ENCODE data around the gene CIRBP. TPM values are rescaled to one million over a fixed set of nuclear protein-coding genes. Genes with fewer than 3 reads are reported as not detected.

CIRBP gene
- total and polyA plus RNA-seq, 2 of the 13 experiments (the other 11 are each of a cell fraction or from before 2014, with no cell fraction given): 133 to 140 TPM

DNA sequence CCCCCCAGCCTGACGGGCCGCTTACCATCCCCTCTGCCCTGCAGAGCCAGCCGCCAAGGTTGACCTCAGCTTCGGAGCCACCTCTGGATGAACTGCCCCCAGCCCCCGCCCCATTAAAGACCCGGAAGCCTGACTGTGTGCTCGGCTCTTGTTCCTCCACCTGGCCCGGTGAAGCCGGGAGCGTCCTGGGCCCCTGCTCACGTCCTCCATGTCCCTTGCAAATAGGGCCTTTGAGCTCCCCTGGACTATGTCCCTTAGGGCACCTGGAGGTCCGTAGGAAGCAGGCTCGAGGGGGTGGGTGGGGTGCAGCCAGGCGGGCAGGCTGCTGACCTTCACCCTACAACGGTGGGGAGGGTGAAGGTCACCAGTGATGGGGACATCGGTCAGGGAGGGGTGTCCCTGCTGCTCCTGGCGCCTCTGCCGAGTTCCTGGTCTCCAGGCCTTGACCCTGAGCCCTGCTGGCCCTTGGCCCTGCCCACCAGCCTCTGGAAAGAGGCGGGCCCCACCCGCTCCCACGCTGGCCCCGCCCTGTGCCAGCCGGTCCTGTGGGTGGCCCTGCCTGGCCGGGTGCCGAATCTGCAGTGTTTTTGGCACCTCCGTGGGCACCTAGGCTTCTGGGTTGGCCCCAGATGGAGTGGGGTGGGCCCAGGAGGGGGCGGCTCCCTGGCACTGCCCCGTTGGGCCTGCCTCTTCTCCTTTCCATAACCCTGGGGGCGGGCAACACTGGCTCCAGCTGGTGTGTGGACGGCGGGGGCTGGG is 24.3 kb upstream of the CIRBP start (continued):
- TF ChIP-seq ZNF143 (CRISPR knock-in tag; IDR thresholded peaks at IDR 0.05) (no peak; the same call in 1 of the 2 replicates), RFX1 (IDR thresholded peaks at IDR 0.05) (no peak), IKZF1 (IDR thresholded peaks at IDR 0.05) (no peak), TOPORS (CRISPR knock-in tag; IDR thresholded peaks at IDR 0.05) (no peak), ZNF83 (CRISPR knock-in tag; IDR thresholded peaks at IDR 0.05; ENCODE audit: borderline replicate concordance) (no peak; the same call in 1 of the 2 replicates), ZNF878 (CRISPR knock-in tag; IDR thresholded peaks at IDR 0.05) (no peak), ZNF432 (CRISPR knock-in tag; IDR thresholded peaks at IDR 0.05; ENCODE audit: borderline replicate concordance) (no peak), ZNF256 (CRISPR knock-in tag; conservative IDR thresholded peaks at IDR 0.05) (no peak), MXI1 (IDR thresholded peaks at IDR 0.05; ENCODE audit: borderline replicate concordance, low read depth, low read length) (no peak; the same call in 2 of the 3 replicates), MBNL3 (CRISPR knock-in tag; conservative IDR thresholded peaks at IDR 0.05) (no peak), ZFYVE20 (CRISPR knock-in tag; IDR thresholded peaks at IDR 0.05; ENCODE audit: borderline replicate concordance, low read depth) (no peak), KMT2A (CRISPR knock-in tag; IDR thresholded peaks at IDR 0.05) (no peak), ELF4 (CRISPR knock-in tag; IDR thresholded peaks at IDR 0.05; ENCODE audit: borderline replicate concordance) (peak; percentile 83; the same call in 1 of the 2 replicates), ZNF44 (CRISPR knock-in tag; IDR thresholded peaks at IDR 0.05) (no peak), HCFC1 (IDR thresholded peaks at IDR 0.05; ENCODE audit: low read depth, low read length) (no peak; the same call in 1 of the 2 replicates), GZF1 (CRISPR knock-in tag; IDR thresholded peaks at IDR 0.05) (0 out of 2 replicates have a peak, but pooled peaks have one; percentile 42), IKZF4 (CRISPR knock-in tag; IDR thresholded peaks at IDR 0.05; ENCODE audit: borderline replicate concordance, low read depth, not compliant biosample characterization) (no peak)
- TF ChIP-seq, protein P1, sequence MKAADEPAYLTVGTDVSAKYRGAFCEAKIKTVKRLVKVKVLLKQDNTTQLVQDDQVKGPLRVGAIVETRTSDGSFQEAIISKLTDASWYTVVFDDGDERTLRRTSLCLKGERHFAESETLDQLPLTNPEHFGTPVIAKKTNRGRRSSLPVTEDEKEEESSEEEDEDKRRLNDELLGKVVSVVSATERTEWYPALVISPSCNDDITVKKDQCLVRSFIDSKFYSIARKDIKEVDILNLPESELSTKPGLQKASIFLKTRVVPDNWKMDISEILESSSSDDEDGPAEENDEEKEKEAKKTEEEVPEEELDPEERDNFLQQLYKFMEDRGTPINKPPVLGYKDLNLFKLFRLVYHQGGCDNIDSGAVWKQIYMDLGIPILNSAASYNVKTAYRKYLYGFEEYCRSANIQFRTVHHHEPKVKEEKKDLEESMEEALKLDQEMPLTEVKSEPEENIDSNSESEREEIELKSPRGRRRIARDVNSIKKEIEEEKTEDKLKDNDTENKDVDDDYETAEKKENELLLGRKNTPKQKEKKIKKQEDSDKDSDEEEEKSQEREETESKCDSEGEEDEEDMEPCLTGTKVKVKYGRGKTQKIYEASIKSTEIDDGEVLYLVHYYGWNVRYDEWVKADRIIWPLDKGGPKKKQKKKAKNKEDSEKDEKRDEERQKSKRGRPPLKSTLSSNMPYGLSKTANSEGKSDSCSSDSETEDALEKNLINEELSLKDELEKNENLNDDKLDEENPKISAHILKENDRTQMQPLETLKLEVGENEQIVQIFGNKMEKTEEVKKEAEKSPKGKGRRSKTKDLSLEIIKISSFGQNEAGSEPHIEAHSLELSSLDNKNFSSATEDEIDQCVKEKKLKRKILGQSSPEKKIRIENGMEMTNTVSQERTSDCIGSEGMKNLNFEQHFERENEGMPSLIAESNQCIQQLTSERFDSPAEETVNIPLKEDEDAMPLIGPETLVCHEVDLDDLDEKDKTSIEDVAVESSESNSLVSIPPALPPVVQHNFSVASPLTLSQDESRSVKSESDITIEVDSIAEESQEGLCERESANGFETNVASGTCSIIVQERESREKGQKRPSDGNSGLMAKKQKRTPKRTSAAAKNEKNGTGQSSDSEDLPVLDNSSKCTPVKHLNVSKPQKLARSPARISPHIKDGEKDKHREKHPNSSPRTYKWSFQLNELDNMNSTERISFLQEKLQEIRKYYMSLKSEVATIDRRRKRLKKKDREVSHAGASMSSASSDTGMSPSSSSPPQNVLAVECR (CRISPR knock-in tag; IDR thresholded peaks at IDR 0.05; ENCODE audit: borderline replicate concordance): peak; percentile 90
- TF ChIP-seq, protein P2, sequence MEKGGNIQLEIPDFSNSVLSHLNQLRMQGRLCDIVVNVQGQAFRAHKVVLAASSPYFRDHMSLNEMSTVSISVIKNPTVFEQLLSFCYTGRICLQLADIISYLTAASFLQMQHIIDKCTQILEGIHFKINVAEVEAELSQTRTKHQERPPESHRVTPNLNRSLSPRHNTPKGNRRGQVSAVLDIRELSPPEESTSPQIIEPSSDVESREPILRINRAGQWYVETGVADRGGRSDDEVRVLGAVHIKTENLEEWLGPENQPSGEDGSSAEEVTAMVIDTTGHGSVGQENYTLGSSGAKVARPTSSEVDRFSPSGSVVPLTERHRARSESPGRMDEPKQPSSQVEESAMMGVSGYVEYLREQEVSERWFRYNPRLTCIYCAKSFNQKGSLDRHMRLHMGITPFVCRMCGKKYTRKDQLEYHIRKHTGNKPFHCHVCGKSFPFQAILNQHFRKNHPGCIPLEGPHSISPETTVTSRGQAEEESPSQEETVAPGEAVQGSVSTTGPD (CRISPR knock-in tag; IDR thresholded peaks at IDR 0.05): peak; percentile 25; the same call in 1 of the 2 replicates
- TF ChIP-seq, protein P3, sequence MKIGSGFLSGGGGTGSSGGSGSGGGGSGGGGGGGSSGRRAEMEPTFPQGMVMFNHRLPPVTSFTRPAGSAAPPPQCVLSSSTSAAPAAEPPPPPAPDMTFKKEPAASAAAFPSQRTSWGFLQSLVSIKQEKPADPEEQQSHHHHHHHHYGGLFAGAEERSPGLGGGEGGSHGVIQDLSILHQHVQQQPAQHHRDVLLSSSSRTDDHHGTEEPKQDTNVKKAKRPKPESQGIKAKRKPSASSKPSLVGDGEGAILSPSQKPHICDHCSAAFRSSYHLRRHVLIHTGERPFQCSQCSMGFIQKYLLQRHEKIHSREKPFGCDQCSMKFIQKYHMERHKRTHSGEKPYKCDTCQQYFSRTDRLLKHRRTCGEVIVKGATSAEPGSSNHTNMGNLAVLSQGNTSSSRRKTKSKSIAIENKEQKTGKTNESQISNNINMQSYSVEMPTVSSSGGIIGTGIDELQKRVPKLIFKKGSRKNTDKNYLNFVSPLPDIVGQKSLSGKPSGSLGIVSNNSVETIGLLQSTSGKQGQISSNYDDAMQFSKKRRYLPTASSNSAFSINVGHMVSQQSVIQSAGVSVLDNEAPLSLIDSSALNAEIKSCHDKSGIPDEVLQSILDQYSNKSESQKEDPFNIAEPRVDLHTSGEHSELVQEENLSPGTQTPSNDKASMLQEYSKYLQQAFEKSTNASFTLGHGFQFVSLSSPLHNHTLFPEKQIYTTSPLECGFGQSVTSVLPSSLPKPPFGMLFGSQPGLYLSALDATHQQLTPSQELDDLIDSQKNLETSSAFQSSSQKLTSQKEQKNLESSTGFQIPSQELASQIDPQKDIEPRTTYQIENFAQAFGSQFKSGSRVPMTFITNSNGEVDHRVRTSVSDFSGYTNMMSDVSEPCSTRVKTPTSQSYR (CRISPR knock-in tag; IDR thresholded peaks at IDR 0.05; ENCODE audit: borderline replicate concordance): peak; percentile 84; the same call in 1 of the 2 replicates
- TF ChIP-seq, protein P4, sequence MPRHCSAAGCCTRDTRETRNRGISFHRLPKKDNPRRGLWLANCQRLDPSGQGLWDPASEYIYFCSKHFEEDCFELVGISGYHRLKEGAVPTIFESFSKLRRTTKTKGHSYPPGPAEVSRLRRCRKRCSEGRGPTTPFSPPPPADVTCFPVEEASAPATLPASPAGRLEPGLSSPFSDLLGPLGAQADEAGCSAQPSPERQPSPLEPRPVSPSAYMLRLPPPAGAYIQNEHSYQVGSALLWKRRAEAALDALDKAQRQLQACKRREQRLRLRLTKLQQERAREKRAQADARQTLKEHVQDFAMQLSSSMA (CRISPR knock-in tag; IDR thresholded peaks at IDR 0.05): peak; percentile 88; the same call in 1 of the 2 replicates

All from HepG2 (cell line).